ENCODE measurements around the gene BCL3. TPM values are rescaled to one million over a fixed set of nuclear protein-coding genes. Genes with fewer than 3 reads are reported as not detected.

BCL3 gene
- total and polyA plus RNA-seq, 2 of the 13 experiments (the other 11 are each of a cell fraction or from before 2014, with no cell fraction given) = 2.3 to 4.0 TPM

DNA sequence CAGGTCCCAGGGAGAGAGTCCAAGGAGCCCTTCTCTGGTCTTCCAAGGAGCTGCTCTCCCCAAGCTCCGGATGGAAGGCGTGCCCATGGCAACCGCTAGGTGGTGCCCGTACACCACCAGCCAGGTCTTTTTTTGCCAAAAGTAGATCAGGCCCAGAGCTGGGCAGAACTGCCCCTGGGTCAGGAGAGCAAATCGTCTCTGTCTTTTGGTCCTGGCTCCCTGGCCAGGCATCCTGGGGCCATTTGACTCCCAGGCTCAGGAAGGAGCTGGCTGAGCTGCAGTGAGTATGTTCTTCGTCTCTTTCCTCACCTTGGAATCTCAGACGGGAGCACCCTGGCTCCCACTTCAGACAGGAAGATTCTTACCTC lies 24.6 kb upstream of the BCL3 start (continued):
- TF ChIP-seq FOSL1 (CRISPR knock-in tag; IDR thresholded peaks at IDR 0.05; ENCODE audit: borderline replicate concordance) = no peak
- TF ChIP-seq, protein P1, sequence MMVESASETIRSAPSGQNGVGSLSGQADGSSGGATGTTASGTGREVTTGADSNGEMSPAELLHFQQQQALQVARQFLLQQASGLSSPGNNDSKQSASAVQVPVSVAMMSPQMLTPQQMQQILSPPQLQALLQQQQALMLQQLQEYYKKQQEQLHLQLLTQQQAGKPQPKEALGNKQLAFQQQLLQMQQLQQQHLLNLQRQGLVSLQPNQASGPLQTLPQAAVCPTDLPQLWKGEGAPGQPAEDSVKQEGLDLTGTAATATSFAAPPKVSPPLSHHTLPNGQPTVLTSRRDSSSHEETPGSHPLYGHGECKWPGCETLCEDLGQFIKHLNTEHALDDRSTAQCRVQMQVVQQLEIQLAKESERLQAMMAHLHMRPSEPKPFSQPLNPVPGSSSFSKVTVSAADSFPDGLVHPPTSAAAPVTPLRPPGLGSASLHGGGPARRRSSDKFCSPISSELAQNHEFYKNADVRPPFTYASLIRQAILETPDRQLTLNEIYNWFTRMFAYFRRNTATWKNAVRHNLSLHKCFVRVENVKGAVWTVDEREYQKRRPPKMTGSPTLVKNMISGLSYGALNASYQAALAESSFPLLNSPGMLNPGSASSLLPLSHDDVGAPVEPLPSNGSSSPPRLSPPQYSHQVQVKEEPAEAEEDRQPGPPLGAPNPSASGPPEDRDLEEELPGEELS (CRISPR knock-in tag; IDR thresholded peaks at IDR 0.05) = 0 out of 2 replicates have a peak, but pooled peaks have one; percentile 18
- TF ChIP-seq MEIS1 (CRISPR knock-in tag; IDR thresholded peaks at IDR 0.05; ENCODE audit: borderline replicate concordance) = no peak
- TF ChIP-seq, protein P2, sequence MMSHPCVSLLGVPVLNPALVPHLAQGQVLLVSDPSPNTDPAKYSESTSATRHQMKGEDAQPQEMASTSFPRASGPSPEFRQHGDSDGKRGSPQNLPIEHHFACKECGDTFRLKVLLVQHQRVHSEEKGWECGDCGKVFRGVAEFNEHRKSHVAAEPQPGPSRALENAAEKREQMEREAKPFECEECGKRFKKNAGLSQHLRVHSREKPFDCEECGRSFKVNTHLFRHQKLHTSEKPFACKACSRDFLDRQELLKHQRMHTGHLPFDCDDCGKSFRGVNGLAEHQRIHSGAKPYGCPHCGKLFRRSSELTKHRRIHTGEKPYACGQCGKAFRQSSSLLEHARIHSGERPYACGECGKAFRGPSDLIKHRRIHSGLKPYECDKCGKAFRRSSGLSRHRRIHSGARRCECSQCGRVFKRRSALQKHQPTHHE (CRISPR knock-in tag; IDR thresholded peaks at IDR 0.05; ENCODE audit: borderline replicate concordance) = no peak
- TF ChIP-seq PHB2 (IDR thresholded peaks at IDR 0.05; ENCODE audit: partially characterized antibody) = no peak
- TF ChIP-seq RAD21 (CRISPR knock-in tag; IDR thresholded peaks at IDR 0.05) = peak; percentile 98
- 0 out of 2 replicates have a peak, but pooled peaks have one; percentile 24 for TF ChIP-seq BRCA1 (CRISPR knock-in tag; IDR thresholded peaks at IDR 0.05)
- no peak for TF ChIP-seq ZNF724P (CRISPR knock-in tag; IDR thresholded peaks at IDR 0.05; ENCODE audit: borderline replicate concordance)
- no peak for TF ChIP-seq PAX8 (CRISPR knock-in tag; IDR thresholded peaks at IDR 0.05; ENCODE audit: borderline replicate concordance)
- no peak for TF ChIP-seq IRF2 (CRISPR knock-in tag; IDR thresholded peaks at IDR 0.05)
- TF ChIP-seq SNAPC2 (CRISPR knock-in tag; IDR thresholded peaks at IDR 0.05) = no peak
- no peak for TF ChIP-seq ZNF709 (CRISPR knock-in tag; IDR thresholded peaks at IDR 0.05)
- no peak for TF ChIP-seq NFKBIZ (CRISPR knock-in tag; IDR thresholded peaks at IDR 0.05)
- TF ChIP-seq MBNL3 (CRISPR knock-in tag; conservative IDR thresholded peaks at IDR 0.05) = no peak
- TF ChIP-seq NR0B2 (CRISPR knock-in tag; IDR thresholded peaks at IDR 0.05) = peak; percentile 45; the same call in 1 of the 2 replicates
- TF ChIP-seq MYPOP (CRISPR knock-in tag; IDR thresholded peaks at IDR 0.05) = no peak
- TF ChIP-seq TCF12 (IDR thresholded peaks at IDR 0.05) = no peak
- TF ChIP-seq TCF12 (CRISPR knock-in tag; IDR thresholded peaks at IDR 0.05) = peak; percentile 52; the same call in 1 of the 2 replicates
- no peak for TF ChIP-seq AHR (CRISPR knock-in tag; IDR thresholded peaks at IDR 0.05)
- no peak for TF ChIP-seq HNRNPH1 (optimal IDR thresholded peaks at IDR 0.05; ENCODE audit: low read depth, low read length)
- no peak for TF ChIP-seq HDAC6 (IDR thresholded peaks at IDR 0.05; ENCODE audit: low read depth, low read length)
- TF ChIP-seq ELF3 (CRISPR knock-in tag; IDR thresholded peaks at IDR 0.05) = peak; percentile 50
- TF ChIP-seq ZBTB25 (CRISPR knock-in tag; IDR thresholded peaks at IDR 0.05) = peak; percentile 47; the same call in 1 of the 2 replicates
- peak; percentile 34; the same call in 1 of the 2 replicates for TF ChIP-seq FOSL2 (CRISPR knock-in tag; IDR thresholded peaks at IDR 0.05)
- 0 out of 2 replicates have a peak, but pooled peaks have one; percentile 30 for TF ChIP-seq ZSCAN9 (CRISPR knock-in tag; IDR thresholded peaks at IDR 0.05; ENCODE audit: borderline replicate concordance)
- peak; percentile 90; the same call in 1 of the 2 replicates for TF ChIP-seq KDM3A (CRISPR knock-in tag; IDR thresholded peaks at IDR 0.05; ENCODE audit: low read depth)
- TF ChIP-seq ZNF773 (CRISPR knock-in tag; IDR thresholded peaks at IDR 0.05; ENCODE audit: borderline replicate concordance) = 0 out of 2 replicates have a peak, but pooled peaks have one; percentile 27
